Body of pancreas (tissue), 4 donors: Measurements from ENCODE around the gene TMEM218.

Source experiments
- POLR2A ChIP-seq, 3 donors: fragments of 450-650 bp; IDR thresholded peaks; one replicate each; pipeline ENCODE4 v1.6.1; 2016; ENCODE audit warnings: antibody characterized with exemption in 3 of 3, mild to moderate bottlenecking in 2 of 3
- TF ChIP-seq, protein P1 (sequence below), 7 experiments: fragments of 450-650 bp in 4 of 7; fragments of 200-600 bp in 3 of 7; sonication (generic) in 3 of 7; IDR thresholded peaks; one replicate each; pipeline ENCODE4 v1.5.1; 2016 to 2019; ENCODE audit warnings: antibody characterized with exemption in 7 of 7

- TF ChIP-seq, protein P1, sequence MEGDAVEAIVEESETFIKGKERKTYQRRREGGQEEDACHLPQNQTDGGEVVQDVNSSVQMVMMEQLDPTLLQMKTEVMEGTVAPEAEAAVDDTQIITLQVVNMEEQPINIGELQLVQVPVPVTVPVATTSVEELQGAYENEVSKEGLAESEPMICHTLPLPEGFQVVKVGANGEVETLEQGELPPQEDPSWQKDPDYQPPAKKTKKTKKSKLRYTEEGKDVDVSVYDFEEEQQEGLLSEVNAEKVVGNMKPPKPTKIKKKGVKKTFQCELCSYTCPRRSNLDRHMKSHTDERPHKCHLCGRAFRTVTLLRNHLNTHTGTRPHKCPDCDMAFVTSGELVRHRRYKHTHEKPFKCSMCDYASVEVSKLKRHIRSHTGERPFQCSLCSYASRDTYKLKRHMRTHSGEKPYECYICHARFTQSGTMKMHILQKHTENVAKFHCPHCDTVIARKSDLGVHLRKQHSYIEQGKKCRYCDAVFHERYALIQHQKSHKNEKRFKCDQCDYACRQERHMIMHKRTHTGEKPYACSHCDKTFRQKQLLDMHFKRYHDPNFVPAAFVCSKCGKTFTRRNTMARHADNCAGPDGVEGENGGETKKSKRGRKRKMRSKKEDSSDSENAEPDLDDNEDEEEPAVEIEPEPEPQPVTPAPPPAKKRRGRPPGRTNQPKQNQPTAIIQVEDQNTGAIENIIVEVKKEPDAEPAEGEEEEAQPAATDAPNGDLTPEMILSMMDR (IDR thresholded peaks at IDR 0.05), result no peak
- TF ChIP-seq POLR2A (IDR thresholded peaks at IDR 0.05), result no peak
Measured at GRCh38 chr11:125102510-125102909, 8.9 kb downstream of the TMEM218 start.
